DND-41 (cell line): ENCODE data around the gene VPS37B.

ENCODE experiments used
- ATAC-seq: fragments of 200-7000 bp; cut with Tn5 transposase; 3 replicates; pipeline ENCODE4 v1.9.1; 2021; ENCODE audit warnings: low read depth; ENCODE audit not compliant: insufficient read depth
- DNase-seq: peaks from one replicate; pipeline ENCODE4 v3.0.0-alpha.2; 2020
- H2AFZ ChIP-seq: 2 replicates; pipeline ENCODE4 v1.6.0; 2012; ENCODE audit warnings: low read depth, low read length
- H3K27ac ChIP-seq: 2 replicates; pipeline ENCODE4 v1.5.1; 2012; ENCODE audit warnings: low read length, inconsistent platforms
- H3K27me3 ChIP-seq: fragments of 200-600 bp; sonication (generic); 2 replicates; pipeline ENCODE4 v1.6.0; 2012; ENCODE audit warnings: low read length, mild to moderate bottlenecking, inconsistent platforms; ENCODE audit not compliant: insufficient read depth, poor library complexity
- H3K36me3 ChIP-seq: 2 replicates; pipeline ENCODE4 v1.5.1; 2012; ENCODE audit warnings: low read length, inconsistent platforms; ENCODE audit not compliant: insufficient read depth
- H3K4me1 ChIP-seq: 2 replicates; pipeline ENCODE4 v1.5.1; 2012; ENCODE audit warnings: mild to moderate bottlenecking, low read length; ENCODE audit not compliant: insufficient read depth
- H3K4me2 ChIP-seq: 2 replicates; pipeline ENCODE4 v1.6.0; 2012; ENCODE audit warnings: mild to moderate bottlenecking, moderate library complexity, low read length, inconsistent platforms; ENCODE audit not compliant: insufficient read depth
- H3K4me3 ChIP-seq, 2 experiments: fragments of 200-600 bp in 1 of 2; shearing (Covaris generic) in 1 of 2; 2 replicates each; pipeline ENCODE4 v1.5.1; 2012 to 2016; ENCODE audit warnings: inconsistent platforms in 2 of 2, low read length in 2 of 2, mild to moderate bottlenecking in 2 of 2, low read depth in 1 of 2, moderate library complexity in 1 of 2
- H3K79me2 ChIP-seq: 2 replicates; pipeline ENCODE4 v1.6.0; 2012; ENCODE audit warnings: low read length, inconsistent platforms; ENCODE audit not compliant: insufficient read depth
- H3K9ac ChIP-seq: 2 replicates; pipeline ENCODE4 v1.6.0; 2012; ENCODE audit warnings: low read depth, mild to moderate bottlenecking, inconsistent platforms, low read length, moderate library complexity
- H3K9me3 ChIP-seq: 2 replicates; pipeline ENCODE4 v1.5.1; 2012; ENCODE audit warnings: low read length, moderate library complexity, mild to moderate bottlenecking, inconsistent platforms; ENCODE audit not compliant: insufficient read depth, severe bottlenecking
- H4K20me1 ChIP-seq: 2 replicates; pipeline ENCODE4 v1.6.0; 2012; ENCODE audit warnings: low read length; ENCODE audit not compliant: insufficient read depth
- CTCF ChIP-seq: IDR thresholded peaks from 2 replicates; pipeline ENCODE4 v1.5.1; 2012; ENCODE audit warnings: borderline replicate concordance, low read length, moderate library complexity, mild to moderate bottlenecking; ENCODE audit not compliant: poor library complexity, severe bottlenecking; ENCODE audit errors: extremely low read depth
- EZH2 ChIP-seq: IDR thresholded peaks from 3 replicates; pipeline ENCODE4 v1.6.1; 2012; ENCODE audit warnings: borderline replicate concordance, low read depth, mild to moderate bottlenecking, moderate library complexity, low read length, inconsistent platforms; ENCODE audit not compliant: severe bottlenecking

Gene VPS37B

GRCh38 chr12:122902854-122903692 lies 7.1 kb upstream of the VPS37B start:
- Histone ChIP-seq H3K79me2 (no peaks in the 10 kb centered on the region), H4K20me1 (no peaks in the 10 kb centered on the region), H3K36me3 (no peaks in the 10 kb centered on the region), H3K4me2 (no peak overlapping the region), H2AFZ (no peak overlapping the region), H3K4me3 (no peak overlapping the region), H3K9me3 (no peaks in the 10 kb centered on the region), H3K27ac (no peak overlapping the region; the same call in 1 of the 2 replicates), H3K4me1 (peaks cover 21% of the 10 kb centered on the region), H3K27me3 (peaks cover 3% of the 10 kb centered on the region), H3K9ac (no peak overlapping the region)
- no peak for DNase-seq
- TF ChIP-seq CTCF (no peak), EZH2 (no peak)
- ATAC-seq, result no peak

- Histone ChIP-seq H3K27me3 (peaks cover 3% of the 10 kb centered on the region), H3K4me1 (peaks cover 46% of the 10 kb centered on the region), H3K79me2 (peaks cover 18% of the 10 kb centered on the region), H3K36me3 (no peaks in the 10 kb centered on the region), H4K20me1 (no peaks in the 10 kb centered on the region), H3K4me3 (no peak overlapping the region), H3K9ac (no peak overlapping the region), H2AFZ (no peak overlapping the region), H3K27ac (no peak overlapping the region), H3K9me3 (no peaks in the 10 kb centered on the region), H3K4me2 (no peak overlapping the region)
- DNase-seq (no peak), ATAC-seq (no peak)
- no peak for TF ChIP-seq EZH2
- TF ChIP-seq CTCF, result no peak
Measured at GRCh38 chr12:122899887-122900286, 4.0 kb upstream of the VPS37B start.

- TF ChIP-seq EZH2 (no peak), CTCF (no peak)
- Histone ChIP-seq H3K4me3 (peak overlapping the region in 1 of 2 experiments; percentile 89; a peak in 2 of 4 replicates), H3K4me2 (peak overlapping the region; percentile 84)
Measured at GRCh38 chr12:122896662-122897061, 738 bp upstream of the VPS37B start.

More at GRCh38 chr12:122896662-122897061, 738 bp upstream of the VPS37B start:
- Histone ChIP-seq H3K4me1 (peaks cover 77% of the 10 kb centered on the region), H2AFZ (peak overlapping the region; percentile 86), H3K27me3 (no peaks in the 10 kb centered on the region), H3K9me3 (no peaks in the 10 kb centered on the region), H3K36me3 (peaks cover 5% of the 10 kb centered on the region; the same call in 1 of the 2 replicates), H3K27ac (peak overlapping the region; percentile 66), H4K20me1 (peaks cover 6% of the 10 kb centered on the region; the same call in 1 of the 2 replicates), H3K79me2 (peaks cover 50% of the 10 kb centered on the region), H3K9ac (peak overlapping the region; percentile 83)
- DNase-seq (no peak), ATAC-seq (no peak)
